Liver (tissue), 9 donors: Measurements from ENCODE around the gene TULP4. TPM values are rescaled to one million over a fixed set of nuclear protein-coding genes. Genes with fewer than 3 reads are reported as not detected.
A peak's percentile ranks its signal among the peaks of the same experiment; 100 is the strongest.

Experiments used
- DNase-seq: peaks from one replicate; pipeline ENCODE4 v3.0.0-alpha.2; 2017; ENCODE audit warnings: low spot score
- H3K27ac ChIP-seq, 2 donors: one replicate each; pipeline ENCODE4 v1.7.0; 2013; ENCODE audit warnings: inconsistent platforms in 2 of 2, low read length in 2 of 2, control low read depth in 1 of 2, low read depth in 1 of 2, mild to moderate bottlenecking in 1 of 2
- H3K27me3 ChIP-seq, 4 donors: one replicate each; pipeline versions ENCODE4 v1.6.1 to v1.7.0; 2013; ENCODE audit warnings: low read length in 3 of 4, inconsistent platforms in 1 of 4, mild to moderate bottlenecking in 1 of 4, moderate library complexity in 1 of 4; ENCODE audit not compliant: control insufficient read depth in 4 of 4, insufficient read depth in 4 of 4
- H3K36me3 ChIP-seq, 4 donors: one replicate each; pipeline versions ENCODE4 v1.6.1 to v1.7.0; 2013; ENCODE audit warnings: low read length in 3 of 4, mild to moderate bottlenecking in 3 of 4, low read depth in 1 of 4, moderate library complexity in 1 of 4; ENCODE audit not compliant: control insufficient read depth in 4 of 4, insufficient read depth in 3 of 4
- H3K4me1 ChIP-seq, 4 donors: one replicate each; pipeline versions ENCODE4 v1.6.1 to v1.7.0; 2013; ENCODE audit warnings: low read length in 3 of 4, mild to moderate bottlenecking in 3 of 4, moderate library complexity in 1 of 4; ENCODE audit not compliant: control insufficient read depth in 4 of 4, insufficient read depth in 4 of 4
- H3K4me3 ChIP-seq, 3 donors: one replicate each; pipeline versions ENCODE4 v1.6.1 to v1.7.0; 2013; ENCODE audit warnings: low read length in 3 of 3, control low read depth in 1 of 3, low read depth in 1 of 3, mild to moderate bottlenecking in 1 of 3
- H3K9ac ChIP-seq, 2 donors: one replicate each; pipeline ENCODE4 v1.7.0; 2013; ENCODE audit warnings: low read length in 2 of 2, mild to moderate bottlenecking in 2 of 2, moderate library complexity in 2 of 2, control low read depth in 1 of 2, low read depth in 1 of 2
- H3K9me3 ChIP-seq, 4 donors: one replicate each; pipeline versions ENCODE4 v1.6.1 to v1.7.0; 2013; ENCODE audit warnings: low read length in 3 of 4; ENCODE audit not compliant: control insufficient read depth in 4 of 4
- EGR1 ChIP-seq, 2 donors: IDR thresholded peaks; 2 replicates each; pipeline ENCODE4 v1.6.1; 2016 to 2018; ENCODE audit warnings: antibody characterized with exemption in 2 of 2, low read depth in 2 of 2
- FOXA1 ChIP-seq: IDR thresholded peaks from 2 replicates; pipeline ENCODE4 v1.6.1; 2016; ENCODE audit warnings: antibody characterized with exemption
- FOXA2 ChIP-seq: IDR thresholded peaks from 2 replicates; pipeline ENCODE4 v1.6.1; 2016; ENCODE audit warnings: antibody characterized with exemption
- GABPA ChIP-seq, 2 donors: IDR thresholded peaks in 1 of 2; conservative IDR thresholded peaks in 1 of 2; 2 replicates each; pipeline ENCODE4 v1.6.1; 2016; ENCODE audit warnings: antibody characterized with exemption in 2 of 2, mild to moderate bottlenecking in 1 of 2, moderate library complexity in 1 of 2
- HNF4A ChIP-seq, 2 donors: conservative IDR thresholded peaks; 2 replicates each; pipeline ENCODE4 v1.6.1; 2016; ENCODE audit warnings: antibody characterized with exemption in 2 of 2, mild to moderate bottlenecking in 2 of 2
- HNF4G ChIP-seq: IDR thresholded peaks from 2 replicates; pipeline ENCODE4 v1.6.1; 2016; ENCODE audit warnings: antibody characterized with exemption
- JUND ChIP-seq, 2 donors: IDR thresholded peaks; 2 replicates each; pipeline ENCODE4 v1.6.1; 2016; ENCODE audit warnings: antibody characterized with exemption in 2 of 2
- NR2F2 ChIP-seq: IDR thresholded peaks from 2 replicates; pipeline ENCODE4 v1.6.1; 2016; ENCODE audit warnings: antibody characterized with exemption
- RAD21 ChIP-seq, 2 donors: IDR thresholded peaks; 2 replicates each; pipeline ENCODE4 v1.6.1; 2016; ENCODE audit warnings: antibody characterized with exemption in 2 of 2, mild to moderate bottlenecking in 2 of 2
- RXRA ChIP-seq, 2 donors: IDR thresholded peaks; 2 replicates each; pipeline ENCODE4 v1.6.1; 2017 to 2018; ENCODE audit warnings: antibody characterized with exemption in 2 of 2, mild to moderate bottlenecking in 1 of 2
- SP1 ChIP-seq: IDR thresholded peaks from 2 replicates; pipeline ENCODE4 v1.6.1; 2018; ENCODE audit warnings: antibody characterized with exemption, mild to moderate bottlenecking
- TAF1 ChIP-seq: conservative IDR thresholded peaks from 2 replicates; pipeline ENCODE4 v1.6.1; 2016; ENCODE audit warnings: antibody characterized with exemption, mild to moderate bottlenecking
- YY1 ChIP-seq: IDR thresholded peaks from 2 replicates; pipeline ENCODE4 v1.6.1; 2016; ENCODE audit warnings: antibody characterized with exemption, mild to moderate bottlenecking
- WGBS: extraction: QIAGEN DNeasy Blood & Tissue Kit; methylation state at CpG from one replicate; pipeline ENCODE4 v1.1.7; 2013; 5-methylcytosine and 5-hydroxymethylcytosine counted together
- polyA plus RNA-seq, 2 donors: library from polyadenylated mRNA; stranded (reverse) in 1 of 2; unstranded in 1 of 2; fragments of 200-250 nt in 1 of 2; fragments of >200 nt in 1 of 2; fragmentation: Nextera tagmentation in 1 of 2; extraction: Ambion mirVana in 1 of 2; gene quantifications; one replicate each; pipeline versions ENCODE4 v1.2.1 to v1.2.3, GENCODE V29; 2013 to 2015
- total RNA-seq, 2 donors: library from RNA; depleted of rRNA; stranded (reverse); fragments of >200 nt; gene quantifications; one replicate each; pipeline ENCODE4 v1.2.3, GENCODE V29; 2014
- TF ChIP-seq, protein P1 (sequence below): fragments of 150-350 bp; IDR thresholded peaks from 2 replicates; pipeline ENCODE4 v1.5.1; 2017; ENCODE audit warnings: improper control_type of control experiment, low read depth, low read length; ENCODE audit not compliant: missing input control
- TF ChIP-seq, protein P2 (sequence below): IDR thresholded peaks from 2 replicates; pipeline ENCODE4 v1.6.1; 2016; ENCODE audit warnings: antibody characterized with exemption
- TF ChIP-seq, protein P3 (sequence below): IDR thresholded peaks from 2 replicates; pipeline ENCODE4 v1.6.1; 2016; ENCODE audit warnings: antibody characterized with exemption, mild to moderate bottlenecking
- TF ChIP-seq, protein P4 (sequence below): IDR thresholded peaks from 2 replicates; pipeline ENCODE4 v1.6.1; 2016; ENCODE audit warnings: antibody characterized with exemption
- TF ChIP-seq, protein P5 (sequence below): IDR thresholded peaks from 2 replicates; pipeline ENCODE4 v1.6.1; 2016; ENCODE audit warnings: antibody characterized with exemption
- donor health status: healthy.
- donor health status: healthy.
- donor health status: healthy.
- donor health status: healthy.
- donor health status: healthy.

Gene TULP4
- total and polyA plus RNA-seq, 4 donors, result 2.2 to 53.3 (median 18.0) TPM

DNA sequence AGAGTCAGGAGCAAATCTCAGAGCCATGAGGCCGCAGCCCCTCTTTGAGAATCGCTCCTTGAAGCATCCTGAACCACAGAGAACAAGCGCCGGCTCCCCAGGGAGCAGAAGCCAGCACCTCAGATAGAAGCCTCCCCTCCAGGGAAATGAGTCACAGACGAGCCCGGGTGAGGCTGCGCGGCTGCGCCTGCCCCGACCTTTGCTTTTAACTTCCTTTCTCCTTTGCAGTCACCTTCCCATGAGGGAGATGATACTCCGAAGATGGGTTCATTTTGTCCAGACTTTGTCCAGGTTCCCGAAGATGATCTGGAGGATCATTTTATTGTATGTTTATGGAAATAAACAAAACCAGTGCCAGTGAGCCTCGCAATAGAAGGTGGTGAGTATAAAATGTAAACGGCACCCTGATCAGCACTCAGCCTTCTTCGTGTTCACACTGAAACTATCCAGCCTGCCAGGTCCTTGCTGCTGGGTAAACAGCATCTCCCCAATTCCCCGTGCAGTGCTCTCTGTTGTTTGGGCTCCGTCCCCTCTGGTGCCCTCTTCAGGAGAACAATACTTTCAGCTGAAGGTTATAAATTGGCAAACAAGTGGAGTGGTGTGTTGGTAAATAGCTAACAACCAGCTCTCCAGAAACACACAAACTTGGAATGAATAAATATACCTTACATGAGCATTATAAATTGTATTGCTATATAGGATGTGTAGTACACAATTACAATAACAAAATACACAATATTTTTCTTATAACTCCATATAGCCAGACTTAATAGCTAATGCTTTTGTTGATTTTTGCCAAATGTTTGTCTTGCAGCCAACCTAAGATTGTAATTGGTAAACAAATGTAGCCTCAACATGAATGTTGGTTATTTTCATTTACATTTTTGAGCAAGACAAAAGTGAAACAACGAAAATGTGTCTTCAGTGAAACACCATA is 206.2 kb downstream of the TULP4 start:
- H3K9ac ChIP-seq, result no peak overlapping the region
- H3K9me3 ChIP-seq, result no peaks in the 10 kb centered on the region
- H3K27me3 ChIP-seq, result peaks cover 0 to 9% (median under 1%) of the 10 kb centered on the region in 4 donors

More for the DNA sequence above, 206.2 kb downstream of the TULP4 start:
- no peak overlapping the region for H3K27ac ChIP-seq
- TF ChIP-seq NR2F2 (no peak), HNF4G (no peak), RXRA (IDR thresholded peaks at IDR 0.05) (no peak), TAF1 (no peak), SP1 (no peak), FOXA2 (peak; percentile 37), YY1 (no peak), RAD21 (IDR thresholded peaks at IDR 0.05) (peak; percentile 76 to 81), JUND (IDR thresholded peaks at IDR 0.05) (no peak), GABPA (IDR thresholded peaks at IDR 0.05 in 1 of 2, conservative IDR thresholded peaks at IDR 0.05 in 1 of 2) (no peak), HNF4A (conservative IDR thresholded peaks at IDR 0.05) (no peak), FOXA1 (no peak), EGR1 (IDR thresholded peaks at IDR 0.05; ENCODE audit: low read depth in 2 of 2) (no peak)
- TF ChIP-seq, protein P1, sequence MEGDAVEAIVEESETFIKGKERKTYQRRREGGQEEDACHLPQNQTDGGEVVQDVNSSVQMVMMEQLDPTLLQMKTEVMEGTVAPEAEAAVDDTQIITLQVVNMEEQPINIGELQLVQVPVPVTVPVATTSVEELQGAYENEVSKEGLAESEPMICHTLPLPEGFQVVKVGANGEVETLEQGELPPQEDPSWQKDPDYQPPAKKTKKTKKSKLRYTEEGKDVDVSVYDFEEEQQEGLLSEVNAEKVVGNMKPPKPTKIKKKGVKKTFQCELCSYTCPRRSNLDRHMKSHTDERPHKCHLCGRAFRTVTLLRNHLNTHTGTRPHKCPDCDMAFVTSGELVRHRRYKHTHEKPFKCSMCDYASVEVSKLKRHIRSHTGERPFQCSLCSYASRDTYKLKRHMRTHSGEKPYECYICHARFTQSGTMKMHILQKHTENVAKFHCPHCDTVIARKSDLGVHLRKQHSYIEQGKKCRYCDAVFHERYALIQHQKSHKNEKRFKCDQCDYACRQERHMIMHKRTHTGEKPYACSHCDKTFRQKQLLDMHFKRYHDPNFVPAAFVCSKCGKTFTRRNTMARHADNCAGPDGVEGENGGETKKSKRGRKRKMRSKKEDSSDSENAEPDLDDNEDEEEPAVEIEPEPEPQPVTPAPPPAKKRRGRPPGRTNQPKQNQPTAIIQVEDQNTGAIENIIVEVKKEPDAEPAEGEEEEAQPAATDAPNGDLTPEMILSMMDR, result peak; percentile 42
- TF ChIP-seq, protein P2, sequence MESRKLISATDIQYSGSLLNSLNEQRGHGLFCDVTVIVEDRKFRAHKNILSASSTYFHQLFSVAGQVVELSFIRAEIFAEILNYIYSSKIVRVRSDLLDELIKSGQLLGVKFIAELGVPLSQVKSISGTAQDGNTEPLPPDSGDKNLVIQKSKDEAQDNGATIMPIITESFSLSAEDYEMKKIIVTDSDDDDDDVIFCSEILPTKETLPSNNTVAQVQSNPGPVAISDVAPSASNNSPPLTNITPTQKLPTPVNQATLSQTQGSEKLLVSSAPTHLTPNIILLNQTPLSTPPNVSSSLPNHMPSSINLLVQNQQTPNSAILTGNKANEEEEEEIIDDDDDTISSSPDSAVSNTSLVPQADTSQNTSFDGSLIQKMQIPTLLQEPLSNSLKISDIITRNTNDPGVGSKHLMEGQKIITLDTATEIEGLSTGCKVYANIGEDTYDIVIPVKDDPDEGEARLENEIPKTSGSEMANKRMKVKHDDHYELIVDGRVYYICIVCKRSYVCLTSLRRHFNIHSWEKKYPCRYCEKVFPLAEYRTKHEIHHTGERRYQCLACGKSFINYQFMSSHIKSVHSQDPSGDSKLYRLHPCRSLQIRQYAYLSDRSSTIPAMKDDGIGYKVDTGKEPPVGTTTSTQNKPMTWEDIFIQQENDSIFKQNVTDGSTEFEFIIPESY, result no peak
- TF ChIP-seq, protein P3, sequence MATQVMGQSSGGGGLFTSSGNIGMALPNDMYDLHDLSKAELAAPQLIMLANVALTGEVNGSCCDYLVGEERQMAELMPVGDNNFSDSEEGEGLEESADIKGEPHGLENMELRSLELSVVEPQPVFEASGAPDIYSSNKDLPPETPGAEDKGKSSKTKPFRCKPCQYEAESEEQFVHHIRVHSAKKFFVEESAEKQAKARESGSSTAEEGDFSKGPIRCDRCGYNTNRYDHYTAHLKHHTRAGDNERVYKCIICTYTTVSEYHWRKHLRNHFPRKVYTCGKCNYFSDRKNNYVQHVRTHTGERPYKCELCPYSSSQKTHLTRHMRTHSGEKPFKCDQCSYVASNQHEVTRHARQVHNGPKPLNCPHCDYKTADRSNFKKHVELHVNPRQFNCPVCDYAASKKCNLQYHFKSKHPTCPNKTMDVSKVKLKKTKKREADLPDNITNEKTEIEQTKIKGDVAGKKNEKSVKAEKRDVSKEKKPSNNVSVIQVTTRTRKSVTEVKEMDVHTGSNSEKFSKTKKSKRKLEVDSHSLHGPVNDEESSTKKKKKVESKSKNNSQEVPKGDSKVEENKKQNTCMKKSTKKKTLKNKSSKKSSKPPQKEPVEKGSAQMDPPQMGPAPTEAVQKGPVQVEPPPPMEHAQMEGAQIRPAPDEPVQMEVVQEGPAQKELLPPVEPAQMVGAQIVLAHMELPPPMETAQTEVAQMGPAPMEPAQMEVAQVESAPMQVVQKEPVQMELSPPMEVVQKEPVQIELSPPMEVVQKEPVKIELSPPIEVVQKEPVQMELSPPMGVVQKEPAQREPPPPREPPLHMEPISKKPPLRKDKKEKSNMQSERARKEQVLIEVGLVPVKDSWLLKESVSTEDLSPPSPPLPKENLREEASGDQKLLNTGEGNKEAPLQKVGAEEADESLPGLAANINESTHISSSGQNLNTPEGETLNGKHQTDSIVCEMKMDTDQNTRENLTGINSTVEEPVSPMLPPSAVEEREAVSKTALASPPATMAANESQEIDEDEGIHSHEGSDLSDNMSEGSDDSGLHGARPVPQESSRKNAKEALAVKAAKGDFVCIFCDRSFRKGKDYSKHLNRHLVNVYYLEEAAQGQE, result no peak
- TF ChIP-seq, protein P4, sequence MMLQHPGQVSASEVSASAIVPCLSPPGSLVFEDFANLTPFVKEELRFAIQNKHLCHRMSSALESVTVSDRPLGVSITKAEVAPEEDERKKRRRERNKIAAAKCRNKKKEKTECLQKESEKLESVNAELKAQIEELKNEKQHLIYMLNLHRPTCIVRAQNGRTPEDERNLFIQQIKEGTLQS, result no peak
- TF ChIP-seq, protein P5, sequence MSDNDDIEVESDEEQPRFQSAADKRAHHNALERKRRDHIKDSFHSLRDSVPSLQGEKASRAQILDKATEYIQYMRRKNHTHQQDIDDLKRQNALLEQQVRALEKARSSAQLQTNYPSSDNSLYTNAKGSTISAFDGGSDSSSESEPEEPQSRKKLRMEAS, result no peak
- peaks cover 0 to 4% (median 2%) of the 10 kb centered on the region in 4 donors for H3K4me1 ChIP-seq
- no peak for DNase-seq
- no peak overlapping the region for H3K4me3 ChIP-seq
- WGBS, result 12% methylated on average over 18 of the region's 18 CpGs
- H3K36me3 ChIP-seq, result no peaks in the 10 kb centered on the region
